ENCODE results near the gene SPHK2.

SPHK2 gene

DNA sequence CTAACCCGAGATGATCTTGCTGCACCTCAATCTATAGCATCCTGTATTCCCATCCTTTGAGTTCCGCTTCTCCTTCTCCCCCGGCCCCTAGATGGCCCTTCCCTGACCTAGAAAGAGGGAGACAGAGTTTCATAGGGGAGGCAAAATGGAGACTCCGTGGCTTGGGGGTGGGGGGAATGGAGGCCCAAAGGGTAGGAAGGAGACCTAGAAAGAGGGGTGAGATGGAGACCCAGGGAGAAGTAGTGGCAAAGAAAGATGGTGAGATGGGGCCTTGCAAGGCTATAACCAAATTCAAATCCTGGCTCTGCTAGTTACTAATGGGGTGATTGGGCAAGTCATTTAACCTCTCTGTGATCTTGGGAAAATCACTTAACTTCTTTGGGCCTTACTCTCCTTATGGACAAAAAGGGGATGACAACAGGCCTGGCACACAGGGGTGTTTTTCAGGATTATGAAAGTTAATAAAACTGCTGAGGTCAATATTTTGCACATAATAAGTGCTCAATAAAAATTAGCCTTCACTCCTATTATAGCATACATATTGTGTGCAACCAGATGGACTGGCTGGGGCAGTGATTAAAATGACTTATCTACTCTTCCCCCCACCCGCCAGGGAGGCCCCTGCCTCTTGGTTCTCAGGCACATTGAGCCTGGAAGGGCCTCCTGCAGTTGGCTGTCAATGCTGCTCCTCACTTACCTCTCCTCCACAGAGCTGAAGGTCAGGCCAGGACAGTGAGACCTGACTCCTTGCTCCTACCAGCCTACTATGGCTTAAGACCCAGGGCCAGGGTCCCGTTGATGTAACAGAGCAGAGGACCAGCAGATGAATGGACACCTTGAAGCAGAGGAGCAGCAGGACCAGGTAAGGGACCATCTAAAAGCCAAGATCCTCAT, 633 bp downstream of the SPHK2 start:
- H3K36me3 Mint-ChIP-seq (ENCODE audit: low read depth): peaks cover 24% of the 10 kb centered on the region
- H3K4me1 Mint-ChIP-seq: peaks cover 79% of the 10 kb centered on the region
- H3K9me3 Mint-ChIP-seq: no peaks in the 10 kb centered on the region
- TF ChIP-seq, protein P1, sequence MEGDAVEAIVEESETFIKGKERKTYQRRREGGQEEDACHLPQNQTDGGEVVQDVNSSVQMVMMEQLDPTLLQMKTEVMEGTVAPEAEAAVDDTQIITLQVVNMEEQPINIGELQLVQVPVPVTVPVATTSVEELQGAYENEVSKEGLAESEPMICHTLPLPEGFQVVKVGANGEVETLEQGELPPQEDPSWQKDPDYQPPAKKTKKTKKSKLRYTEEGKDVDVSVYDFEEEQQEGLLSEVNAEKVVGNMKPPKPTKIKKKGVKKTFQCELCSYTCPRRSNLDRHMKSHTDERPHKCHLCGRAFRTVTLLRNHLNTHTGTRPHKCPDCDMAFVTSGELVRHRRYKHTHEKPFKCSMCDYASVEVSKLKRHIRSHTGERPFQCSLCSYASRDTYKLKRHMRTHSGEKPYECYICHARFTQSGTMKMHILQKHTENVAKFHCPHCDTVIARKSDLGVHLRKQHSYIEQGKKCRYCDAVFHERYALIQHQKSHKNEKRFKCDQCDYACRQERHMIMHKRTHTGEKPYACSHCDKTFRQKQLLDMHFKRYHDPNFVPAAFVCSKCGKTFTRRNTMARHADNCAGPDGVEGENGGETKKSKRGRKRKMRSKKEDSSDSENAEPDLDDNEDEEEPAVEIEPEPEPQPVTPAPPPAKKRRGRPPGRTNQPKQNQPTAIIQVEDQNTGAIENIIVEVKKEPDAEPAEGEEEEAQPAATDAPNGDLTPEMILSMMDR (IDR thresholded peaks at IDR 0.05): no peak
- no peaks in the 10 kb centered on the region for H3K27me3 Mint-ChIP-seq (ENCODE audit: low read depth, poor library complexity)
- peak overlapping the region; percentile 100 for H3K27ac Mint-ChIP-seq
- no peak for DNase-seq
- H3K4me3 Mint-ChIP-seq: peak overlapping the region; percentile 97

DNA sequence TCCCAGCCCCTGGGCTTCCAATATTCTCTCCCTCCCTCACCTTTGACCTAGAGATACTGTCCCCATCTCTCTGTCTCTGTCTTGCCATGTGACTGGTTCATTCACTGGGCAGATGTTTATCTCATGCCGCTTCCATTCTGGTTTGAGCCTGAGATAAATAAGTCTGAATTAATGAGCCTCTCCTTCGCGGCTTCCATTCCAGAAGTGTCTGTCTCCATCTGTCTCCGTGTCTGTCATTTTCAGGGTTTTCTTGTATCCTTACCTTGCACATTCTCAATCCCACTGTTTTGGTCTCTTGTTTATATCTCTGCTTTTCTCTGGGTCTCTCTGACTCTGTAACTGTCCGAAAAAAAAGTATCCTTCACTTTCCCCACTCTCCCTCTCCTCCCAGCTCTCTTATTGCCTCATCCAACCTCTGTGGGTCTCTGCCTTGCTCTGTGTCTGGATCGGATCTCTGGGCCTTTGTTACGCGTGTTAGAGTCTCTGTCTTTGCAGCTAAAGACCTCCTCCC, 4.3 kb downstream of the SPHK2 start:
- H3K36me3 Mint-ChIP-seq (ENCODE audit: low read depth): peaks cover 8% of the 10 kb centered on the region
- no peaks in the 10 kb centered on the region for H3K27me3 Mint-ChIP-seq (ENCODE audit: low read depth, poor library complexity)
- peak overlapping the region; percentile 87 for H3K4me3 Mint-ChIP-seq
- DNase-seq: no peak
- peak overlapping the region; percentile 99 for H3K27ac Mint-ChIP-seq
- no peaks in the 10 kb centered on the region for H3K9me3 Mint-ChIP-seq
- TF ChIP-seq, protein P1 (IDR thresholded peaks at IDR 0.05): no peak
- peaks cover 65% of the 10 kb centered on the region for H3K4me1 Mint-ChIP-seq

DNA sequence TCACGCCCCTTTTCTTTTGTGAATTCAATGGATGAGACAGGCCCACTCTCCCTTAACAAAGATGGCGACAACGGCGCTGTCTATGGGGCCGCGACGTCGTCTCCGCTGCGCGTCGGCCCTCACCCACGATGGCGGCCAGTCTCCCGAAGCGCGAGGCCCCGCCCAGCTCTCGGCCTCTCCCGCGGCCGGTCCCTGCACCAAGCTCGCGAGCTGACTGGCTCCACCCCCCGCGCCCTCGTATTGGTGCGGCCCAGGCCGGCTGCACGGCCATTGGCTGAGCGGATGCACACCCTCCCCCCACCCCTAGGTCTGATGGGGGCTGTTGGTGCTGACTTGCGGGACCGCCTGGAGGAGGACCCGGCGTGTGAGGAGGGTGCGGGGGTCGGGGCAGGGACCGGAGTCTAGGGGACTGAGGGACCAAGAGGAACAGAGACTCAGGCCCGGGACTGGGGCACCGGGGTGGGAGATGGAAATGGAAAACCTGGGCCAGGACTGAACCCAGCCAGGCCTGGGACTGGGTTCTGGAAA, 4.8 kb downstream of the SPHK2 start:
- DNase-seq: peak; percentile 99
- Mint-ChIP-seq H3K9me3 (no peaks in the 10 kb centered on the region), H3K4me3 (peak overlapping the region; percentile 87), H3K27me3 (ENCODE audit: low read depth, poor library complexity) (no peaks in the 10 kb centered on the region), H3K36me3 (ENCODE audit: low read depth) (peaks cover 5% of the 10 kb centered on the region), H3K4me1 (peaks cover 63% of the 10 kb centered on the region), H3K27ac (peak overlapping the region; percentile 99)
- TF ChIP-seq, protein P1 (IDR thresholded peaks at IDR 0.05): no peak

- peak overlapping the region; percentile 33 for H3K27ac Mint-ChIP-seq
- H3K4me1 Mint-ChIP-seq: peaks cover 62% of the 10 kb centered on the region
- H3K9me3 Mint-ChIP-seq: no peaks in the 10 kb centered on the region
- peaks cover 5% of the 10 kb centered on the region for H3K36me3 Mint-ChIP-seq (ENCODE audit: low read depth)
- TF ChIP-seq, protein P1 (IDR thresholded peaks at IDR 0.05): no peak
- no peaks in the 10 kb centered on the region for H3K27me3 Mint-ChIP-seq (ENCODE audit: low read depth, poor library complexity)
- DNase-seq: no peak
- peak overlapping the region; percentile 87 for H3K4me3 Mint-ChIP-seq
Measured at GRCh38 chr19:48624791-48625723, 5.8 kb downstream of the SPHK2 start.

GRCh38 chr19:48625891-48626327, 6.6 kb downstream of the SPHK2 start:
- H3K4me1 Mint-ChIP-seq: peaks cover 67% of the 10 kb centered on the region
- DNase-seq: no peak
- H3K4me3 Mint-ChIP-seq: peak overlapping the region; percentile 87
- no peaks in the 10 kb centered on the region for H3K9me3 Mint-ChIP-seq
- H3K36me3 Mint-ChIP-seq (ENCODE audit: low read depth): peaks cover 5% of the 10 kb centered on the region
- no peaks in the 10 kb centered on the region for H3K27me3 Mint-ChIP-seq (ENCODE audit: low read depth, poor library complexity)
- TF ChIP-seq, protein P1 (IDR thresholded peaks at IDR 0.05): no peak
- no peak overlapping the region for H3K27ac Mint-ChIP-seq
